Esophagus squamous epithelium (tissue), 4 donors: Measurements from ENCODE around the gene PRELP.

Source experiments
- POLR2A ChIP-seq, 4 donors: fragments of 450-650 bp; IDR thresholded peaks; one replicate each; pipeline ENCODE4 v1.6.1; 2017; ENCODE audit warnings: antibody characterized with exemption in 4 of 4, mild to moderate bottlenecking in 4 of 4, moderate library complexity in 3 of 4
- TF ChIP-seq, protein P1 (sequence below), 6 experiments: fragments of 450-650 bp in 4 of 6; fragments of 200-600 bp in 2 of 6; sonication (generic) in 2 of 6; IDR thresholded peaks; one replicate each; pipeline ENCODE4 v1.5.1; 2016 to 2019; ENCODE audit warnings: antibody characterized with exemption in 6 of 6, mild to moderate bottlenecking in 4 of 6, moderate library complexity in 4 of 6

DNA sequence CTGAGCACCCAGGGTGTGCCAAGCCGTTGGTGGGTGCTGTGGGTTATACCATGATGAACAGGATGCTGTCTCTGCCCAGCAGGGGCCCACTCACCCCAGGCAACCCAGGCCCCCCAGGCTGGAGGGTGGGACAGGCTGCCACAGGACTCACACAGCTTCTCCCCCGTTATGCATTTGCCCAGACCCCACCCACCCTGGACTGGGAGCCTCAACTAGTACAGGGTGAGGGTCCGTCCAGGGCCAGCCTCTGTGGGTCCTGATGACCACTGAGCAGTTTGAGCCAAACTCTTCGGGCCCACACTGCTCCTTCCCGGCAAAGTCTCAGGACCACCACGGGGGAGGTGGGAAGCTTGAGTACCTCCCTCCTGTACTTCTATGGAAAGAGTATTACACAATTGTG, 3.8 kb upstream of the PRELP start:
- no peak for TF ChIP-seq POLR2A (IDR thresholded peaks at IDR 0.05)
- TF ChIP-seq, protein P1, sequence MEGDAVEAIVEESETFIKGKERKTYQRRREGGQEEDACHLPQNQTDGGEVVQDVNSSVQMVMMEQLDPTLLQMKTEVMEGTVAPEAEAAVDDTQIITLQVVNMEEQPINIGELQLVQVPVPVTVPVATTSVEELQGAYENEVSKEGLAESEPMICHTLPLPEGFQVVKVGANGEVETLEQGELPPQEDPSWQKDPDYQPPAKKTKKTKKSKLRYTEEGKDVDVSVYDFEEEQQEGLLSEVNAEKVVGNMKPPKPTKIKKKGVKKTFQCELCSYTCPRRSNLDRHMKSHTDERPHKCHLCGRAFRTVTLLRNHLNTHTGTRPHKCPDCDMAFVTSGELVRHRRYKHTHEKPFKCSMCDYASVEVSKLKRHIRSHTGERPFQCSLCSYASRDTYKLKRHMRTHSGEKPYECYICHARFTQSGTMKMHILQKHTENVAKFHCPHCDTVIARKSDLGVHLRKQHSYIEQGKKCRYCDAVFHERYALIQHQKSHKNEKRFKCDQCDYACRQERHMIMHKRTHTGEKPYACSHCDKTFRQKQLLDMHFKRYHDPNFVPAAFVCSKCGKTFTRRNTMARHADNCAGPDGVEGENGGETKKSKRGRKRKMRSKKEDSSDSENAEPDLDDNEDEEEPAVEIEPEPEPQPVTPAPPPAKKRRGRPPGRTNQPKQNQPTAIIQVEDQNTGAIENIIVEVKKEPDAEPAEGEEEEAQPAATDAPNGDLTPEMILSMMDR (IDR thresholded peaks at IDR 0.05), result no peak
